ENCODE measurements around the gene WFDC8. TPM values are rescaled to one million over a fixed set of nuclear protein-coding genes. Genes with fewer than 3 reads are reported as not detected.

WFDC8 gene
- polyA plus RNA-seq, 4 donors, result not detected

DNA sequence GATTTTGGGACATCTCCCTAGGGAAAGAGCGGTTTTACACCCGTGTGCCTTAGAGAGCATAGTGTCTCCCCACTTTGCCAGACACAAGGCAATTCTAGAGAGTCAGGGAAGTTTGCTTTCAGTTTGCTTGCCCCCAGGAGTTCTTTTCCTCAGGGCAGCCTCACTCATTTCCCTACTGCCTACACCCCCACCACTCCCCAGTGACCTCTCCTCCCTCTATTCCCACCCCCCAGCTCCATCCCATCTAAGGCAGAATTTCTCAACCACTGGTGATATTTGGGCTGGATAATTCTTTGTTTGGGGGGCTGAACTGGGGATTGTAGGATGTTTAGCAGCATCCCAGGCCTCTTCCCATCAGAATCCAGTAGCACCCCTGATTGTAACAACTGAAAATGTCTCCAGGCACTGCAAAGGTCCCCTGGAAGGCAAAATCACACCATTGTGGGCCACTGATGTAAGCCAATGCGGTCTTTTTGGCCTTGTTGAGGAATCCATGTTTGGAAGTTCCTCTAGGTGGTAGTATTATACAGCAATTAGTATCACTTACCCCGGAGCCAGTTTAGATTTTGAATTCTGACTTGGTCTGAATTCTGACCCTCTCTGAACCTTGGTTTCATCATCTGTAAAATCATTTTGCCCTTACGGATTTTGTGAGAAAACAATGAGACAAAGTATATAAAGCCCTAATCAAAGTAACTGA is 33.2 kb downstream of the WFDC8 start:
- Histone ChIP-seq H3K4me1 (ENCODE audit: control insufficient read depth in 3 of 3, insufficient read depth in 2 of 3, low read depth in 1 of 3, low read length in 2 of 3) (no peaks in the 10 kb centered on the region), H3K9me3 (ENCODE audit: control insufficient read depth in 2 of 2, insufficient read depth in 1 of 2, low read depth in 1 of 2, low read length in 1 of 2) (no peaks in the 10 kb centered on the region), H3K36me3 (ENCODE audit: control insufficient read depth in 3 of 3, insufficient read depth in 2 of 3, low read depth in 1 of 3, low read length in 3 of 3) (no peaks in the 10 kb centered on the region), H3K4me3 (ENCODE audit: low read depth in 1 of 3, low read length in 3 of 3) (no peak overlapping the region), H3K27me3 (ENCODE audit: control insufficient read depth in 3 of 3, insufficient read depth in 3 of 3, low read length in 3 of 3) (peaks cover 0 to 6% (median 5%) of the 10 kb centered on the region in 3 donors), H3K27ac (ENCODE audit: low read depth in 1 of 3, low read length in 2 of 3) (no peak overlapping the region)
- 15 to 17% (median 17%) methylated on average over 5 of the region's 5 CpGs for WGBS, 3 donors
- DNase-seq (peak; percentile 21 to 23), FAIRE-seq (no peak)

DNA sequence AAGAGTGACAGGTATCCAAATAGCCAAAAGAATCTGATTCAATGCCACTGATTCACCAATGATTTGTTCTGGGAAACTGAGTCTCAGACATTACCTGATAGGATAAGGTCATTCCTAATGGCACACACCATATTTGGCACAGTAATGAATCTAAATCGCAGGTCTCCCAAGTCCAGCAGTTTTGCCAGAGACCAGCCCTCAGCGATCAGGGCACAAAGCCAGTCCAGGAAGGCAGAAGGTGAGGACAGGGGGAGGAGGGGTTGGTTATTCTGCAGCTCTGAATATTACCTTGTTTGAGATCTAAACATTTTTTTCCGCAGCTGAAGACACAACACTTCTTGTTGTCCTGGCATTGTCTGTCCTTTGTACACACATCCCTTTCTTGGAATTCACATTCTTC is 33.7 kb downstream of the WFDC8 start:
- H3K9me3 ChIP-seq (ENCODE audit: control insufficient read depth in 2 of 2, insufficient read depth in 1 of 2, low read depth in 1 of 2, low read length in 1 of 2), result no peaks in the 10 kb centered on the region
- no peak overlapping the region for H3K4me3 ChIP-seq (ENCODE audit: low read depth in 1 of 3, low read length in 3 of 3)
- no peaks in the 10 kb centered on the region for H3K36me3 ChIP-seq (ENCODE audit: control insufficient read depth in 3 of 3, insufficient read depth in 2 of 3, low read depth in 1 of 3, low read length in 3 of 3)
- no peak overlapping the region for H3K27ac ChIP-seq (ENCODE audit: low read depth in 1 of 3, low read length in 2 of 3)
- 62 to 84% (median 78%) methylated on average over 3 of the region's 3 CpGs for WGBS, 3 donors
- DNase-seq (no peak), FAIRE-seq (no peak)
- no peaks in the 10 kb centered on the region for H3K4me1 ChIP-seq (ENCODE audit: control insufficient read depth in 3 of 3, insufficient read depth in 2 of 3, low read depth in 1 of 3, low read length in 2 of 3)
- H3K27me3 ChIP-seq (ENCODE audit: control insufficient read depth in 3 of 3, insufficient read depth in 3 of 3, low read length in 3 of 3), result peaks cover 0 to 6% (median 5%) of the 10 kb centered on the region in 3 donors

DNA sequence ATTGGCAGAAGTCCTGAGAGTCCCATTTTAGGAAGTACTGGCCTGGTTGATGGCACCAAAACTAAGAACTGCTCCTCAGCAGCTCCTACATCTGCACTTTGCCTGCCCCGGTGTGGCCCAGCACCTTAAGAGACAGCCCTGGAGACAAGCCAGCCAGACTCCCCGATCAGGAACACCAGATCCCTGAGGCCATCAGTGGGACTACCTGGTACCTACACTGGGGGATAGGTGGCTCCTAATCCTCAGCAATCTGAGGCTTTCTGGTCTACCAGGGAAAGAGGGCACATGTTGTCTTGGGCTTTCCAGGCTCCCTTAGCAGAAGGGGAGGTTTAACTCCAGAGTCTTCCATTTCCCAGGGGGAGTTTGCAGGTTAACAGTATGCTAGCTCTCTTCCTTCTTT is 39.7 kb downstream of the WFDC8 start, which contains the start of gene WFDC6:
TSS of gene WFDC6 (minus strand) at position 101 of the 400 bp plus-strand sequence. CDS start at position 26, 75 bp downstream.
- FAIRE-seq (no peak), DNase-seq (no peak)
- 52 to 77% (median 58%) methylated on average over 2 of the region's 2 CpGs for whole genome bisulfite sequencing, 3 donors
- Histone ChIP-seq H3K9me3 (ENCODE audit: control insufficient read depth in 2 of 2, insufficient read depth in 1 of 2, low read depth in 1 of 2, low read length in 1 of 2) (no peaks in the 10 kb centered on the region), H3K27ac (ENCODE audit: low read depth in 1 of 3, low read length in 2 of 3) (no peak within 1 kb of the TSS), H3K4me3 (ENCODE audit: low read depth in 1 of 3, low read length in 3 of 3) (no peak within 1 kb of the TSS), H3K27me3 (ENCODE audit: control insufficient read depth in 3 of 3, insufficient read depth in 3 of 3, low read length in 3 of 3) (peaks cover 0 to 2% (median 0%) of the 10 kb centered on the region in 3 donors), H3K4me1 (ENCODE audit: control insufficient read depth in 3 of 3, insufficient read depth in 2 of 3, low read depth in 1 of 3, low read length in 2 of 3) (no peaks in the 10 kb centered on the region), H3K36me3 (ENCODE audit: control insufficient read depth in 3 of 3, insufficient read depth in 2 of 3, low read depth in 1 of 3, low read length in 3 of 3) (no peaks in the 10 kb centered on the region)

DNA sequence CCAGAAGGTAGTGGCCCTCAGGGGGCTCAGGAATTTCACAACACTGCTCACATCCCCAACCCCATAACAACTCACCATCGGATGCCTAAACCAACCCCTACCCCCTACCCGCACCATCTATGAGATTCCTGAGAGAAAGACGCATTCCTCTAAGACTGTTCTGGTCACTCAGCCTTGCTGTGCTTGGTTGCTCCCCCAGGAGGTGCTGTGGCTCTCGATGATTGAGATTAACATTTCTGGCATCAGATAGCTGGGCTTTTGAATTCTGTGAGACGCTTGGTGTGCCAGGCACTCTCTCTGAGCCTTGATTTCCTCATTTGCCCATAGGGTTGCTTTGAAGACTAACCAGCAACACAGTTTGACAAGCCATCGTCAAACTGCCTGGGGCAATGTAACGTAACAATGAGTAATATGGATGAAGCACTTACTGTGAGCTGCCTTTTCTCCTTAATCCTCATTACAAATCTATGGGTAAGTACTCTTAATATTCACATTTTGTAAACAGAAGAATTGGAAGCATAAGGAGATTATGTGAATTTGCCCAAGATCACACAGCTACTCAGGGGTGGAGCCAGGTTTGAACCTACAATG is 40.8 kb downstream of the WFDC8 start:
- H3K27ac ChIP-seq (ENCODE audit: low read depth in 1 of 3, low read length in 2 of 3), result no peak overlapping the region
- DNase-seq, result no peak
- H3K4me3 ChIP-seq (ENCODE audit: low read depth in 1 of 3, low read length in 3 of 3), result no peak overlapping the region
- no peak for FAIRE-seq
- no peaks in the 10 kb centered on the region for H3K4me1 ChIP-seq (ENCODE audit: control insufficient read depth in 3 of 3, insufficient read depth in 2 of 3, low read depth in 1 of 3, low read length in 2 of 3)
- peaks cover 0 to 2% (median 0%) of the 10 kb centered on the region in 3 donors for H3K27me3 ChIP-seq (ENCODE audit: control insufficient read depth in 3 of 3, insufficient read depth in 3 of 3, low read length in 3 of 3)
- WGBS, 3 donors, result 67 to 72% (median 69%) methylated on average over 7 of the region's 7 CpGs
- no peaks in the 10 kb centered on the region for H3K9me3 ChIP-seq (ENCODE audit: control insufficient read depth in 2 of 2, insufficient read depth in 1 of 2, low read depth in 1 of 2, low read length in 1 of 2)
- no peaks in the 10 kb centered on the region for H3K36me3 ChIP-seq (ENCODE audit: control insufficient read depth in 3 of 3, insufficient read depth in 2 of 3, low read depth in 1 of 3, low read length in 3 of 3)

DNA sequence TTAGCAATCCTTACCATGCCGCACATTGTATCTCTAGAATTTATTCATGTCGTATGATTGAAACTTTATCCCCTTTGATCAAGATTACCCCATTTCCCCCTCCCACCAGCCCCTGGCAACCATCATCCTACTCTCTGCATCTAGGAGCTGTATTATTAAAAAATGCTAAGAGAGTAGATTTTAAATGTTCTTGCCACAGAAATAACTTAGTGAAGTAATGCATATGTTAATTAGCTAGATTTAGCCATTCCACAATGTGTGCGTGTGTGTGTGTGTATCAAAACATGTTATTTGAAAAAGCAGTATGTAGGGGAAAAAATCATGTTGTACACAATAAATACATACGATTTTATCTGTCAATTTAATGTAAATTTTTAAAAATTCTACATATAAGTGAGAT is 51.8 kb downstream of the WFDC8 start:
- WGBS, 3 donors, result 70 to 72% (median 70%) methylated on average over 4 of the region's 4 CpGs
- DNase-seq (no peak), FAIRE-seq (no peak)
- H3K9me3 ChIP-seq (ENCODE audit: control insufficient read depth in 2 of 2, insufficient read depth in 1 of 2, low read depth in 1 of 2, low read length in 1 of 2), result no peaks in the 10 kb centered on the region
- peaks cover 0 to 12% (median 0%) of the 10 kb centered on the region in 3 donors for H3K27me3 ChIP-seq (ENCODE audit: control insufficient read depth in 3 of 3, insufficient read depth in 3 of 3, low read length in 3 of 3)
- H3K27ac ChIP-seq (ENCODE audit: low read depth in 1 of 3, low read length in 2 of 3), result no peak overlapping the region
- no peaks in the 10 kb centered on the region for H3K36me3 ChIP-seq (ENCODE audit: control insufficient read depth in 3 of 3, insufficient read depth in 2 of 3, low read depth in 1 of 3, low read length in 3 of 3)
- H3K4me1 ChIP-seq (ENCODE audit: control insufficient read depth in 3 of 3, insufficient read depth in 2 of 3, low read depth in 1 of 3, low read length in 2 of 3), result no peaks in the 10 kb centered on the region
- H3K4me3 ChIP-seq (ENCODE audit: low read depth in 1 of 3, low read length in 3 of 3), result no peak overlapping the region

DNA sequence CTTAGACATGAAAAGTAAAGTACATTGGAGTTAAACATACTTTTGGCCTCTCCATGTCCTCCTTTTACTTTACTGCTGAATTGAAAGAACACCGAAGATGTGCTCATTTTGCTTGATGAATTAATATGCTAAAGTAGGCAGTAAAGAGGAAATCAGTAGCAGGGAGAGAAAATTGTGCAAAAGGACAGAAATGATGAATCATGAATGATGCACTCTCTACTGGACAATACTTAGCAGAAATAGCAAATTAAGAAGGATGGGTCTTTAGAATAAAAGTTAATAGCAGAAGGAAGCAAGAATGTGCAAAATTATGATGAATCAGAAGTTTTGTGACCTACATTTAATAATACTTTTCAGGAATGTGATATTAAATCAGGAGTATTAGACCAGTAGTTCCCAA is 55.3 kb downstream of the WFDC8 start:
- H3K4me1 ChIP-seq (ENCODE audit: control insufficient read depth in 3 of 3, insufficient read depth in 2 of 3, low read depth in 1 of 3, low read length in 2 of 3), result no peaks in the 10 kb centered on the region
- peaks cover 0 to 12% (median 0%) of the 10 kb centered on the region in 3 donors for H3K27me3 ChIP-seq (ENCODE audit: control insufficient read depth in 3 of 3, insufficient read depth in 3 of 3, low read length in 3 of 3)
- H3K9me3 ChIP-seq (ENCODE audit: control insufficient read depth in 2 of 2, insufficient read depth in 1 of 2, low read depth in 1 of 2, low read length in 1 of 2), result no peaks in the 10 kb centered on the region
- H3K27ac ChIP-seq (ENCODE audit: low read depth in 1 of 3, low read length in 2 of 3), result no peak overlapping the region
- FAIRE-seq (no peak), DNase-seq (no peak)
- H3K36me3 ChIP-seq (ENCODE audit: control insufficient read depth in 3 of 3, insufficient read depth in 2 of 3, low read depth in 1 of 3, low read length in 3 of 3), result no peaks in the 10 kb centered on the region
- H3K4me3 ChIP-seq (ENCODE audit: low read depth in 1 of 3, low read length in 3 of 3), result no peak overlapping the region
- WGBS, 3 donors, result 69 to 79% (median 73%) methylated on average over 1 of the region's 1 CpG

DNA sequence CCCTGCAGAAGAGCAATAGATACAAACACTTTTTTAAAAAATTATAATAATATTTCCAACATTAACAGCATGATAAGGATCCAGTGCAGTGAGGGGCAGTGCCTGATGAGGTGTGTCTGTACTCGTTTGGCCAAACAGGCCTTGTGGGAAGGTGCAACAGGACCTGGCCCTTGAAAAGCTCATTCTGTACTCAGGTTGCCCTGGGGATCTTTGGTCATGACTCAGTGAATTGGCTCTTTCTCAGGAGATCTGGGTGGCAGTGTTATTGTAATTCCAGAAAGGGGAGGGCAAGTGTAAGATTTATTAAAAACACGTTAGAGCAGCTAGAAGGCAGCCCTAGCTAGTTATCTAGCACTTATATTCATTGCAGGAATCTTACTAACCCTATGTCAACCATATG is 60.8 kb downstream of the WFDC8 start:
- Histone ChIP-seq H3K27ac (ENCODE audit: low read depth in 1 of 3, low read length in 2 of 3) (no peak overlapping the region), H3K27me3 (ENCODE audit: control insufficient read depth in 3 of 3, insufficient read depth in 3 of 3, low read length in 3 of 3) (peaks cover 0 to 2% (median 0%) of the 10 kb centered on the region in 3 donors), H3K4me3 (ENCODE audit: low read depth in 1 of 3, low read length in 3 of 3) (no peak overlapping the region), H3K4me1 (ENCODE audit: control insufficient read depth in 3 of 3, insufficient read depth in 2 of 3, low read depth in 1 of 3, low read length in 2 of 3) (no peaks in the 10 kb centered on the region), H3K9me3 (ENCODE audit: control insufficient read depth in 2 of 2, insufficient read depth in 1 of 2, low read depth in 1 of 2, low read length in 1 of 2) (no peaks in the 10 kb centered on the region), H3K36me3 (ENCODE audit: control insufficient read depth in 3 of 3, insufficient read depth in 2 of 3, low read depth in 1 of 3, low read length in 3 of 3) (no peaks in the 10 kb centered on the region)
- FAIRE-seq (no peak), DNase-seq (peak in 1 of 2 donors; percentile 44)
- WGBS, 3 donors, result 6 to 44% (median 33%) methylated on average over 2 of the region's 2 CpGs

DNA sequence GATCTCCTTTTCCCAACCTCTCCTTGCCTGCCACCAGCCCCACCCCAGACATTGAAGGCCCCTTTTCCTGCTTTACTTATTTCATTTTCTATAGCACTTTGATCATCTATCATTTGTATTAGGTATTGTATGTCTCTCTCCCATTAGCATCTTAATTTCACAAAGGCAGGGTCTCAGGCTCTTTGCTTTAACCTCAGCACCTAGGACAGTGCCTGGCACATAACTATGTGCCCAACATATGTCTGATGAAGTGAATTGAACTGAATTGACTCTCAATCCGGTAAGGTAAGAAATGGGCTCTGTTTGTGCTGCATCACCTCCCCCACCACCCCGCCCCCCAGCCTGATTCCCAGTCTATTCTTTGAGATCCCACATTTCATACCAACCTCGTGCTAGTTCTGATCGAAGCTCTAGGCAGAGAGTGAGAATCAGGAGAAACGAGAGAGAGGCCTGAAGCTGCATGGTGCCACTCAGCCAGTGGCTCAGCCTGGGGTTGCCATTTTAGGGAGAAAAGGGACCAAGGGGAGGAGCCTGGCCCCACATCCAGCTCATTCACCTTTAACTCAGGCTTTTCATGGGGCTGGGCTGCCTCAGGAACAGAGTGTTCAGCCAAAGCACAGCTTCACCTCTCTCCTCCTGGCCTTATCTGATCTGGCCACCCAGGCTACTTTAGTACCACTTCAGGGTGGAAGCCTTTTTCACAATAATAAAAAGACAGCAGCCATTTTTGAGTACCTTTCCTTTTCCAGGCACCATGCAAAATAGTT is 63.8 kb downstream of the WFDC8 start, which contains the start of gene SPINT3:
TSS of gene SPINT3 (minus strand) at position 476 of the 767 bp plus-strand sequence. CDS start at position 462, 14 bp downstream.
- no peak for DNase-seq

More for the DNA sequence above, 63.8 kb downstream of the WFDC8 start, which contains the start of gene SPINT3:
- no peaks in the 10 kb centered on the region for H3K9me3 ChIP-seq (ENCODE audit: control insufficient read depth in 2 of 2, insufficient read depth in 1 of 2, low read depth in 1 of 2, low read length in 1 of 2)
- H3K27me3 ChIP-seq (ENCODE audit: control insufficient read depth in 3 of 3, insufficient read depth in 3 of 3, low read length in 3 of 3), result no peaks in the 10 kb centered on the region
- 69 to 70% (median 70%) methylated on average over 5 of the region's 5 CpGs for WGBS, 3 donors
- no peak within 1 kb of the TSS for H3K4me3 ChIP-seq (ENCODE audit: low read depth in 1 of 3, low read length in 3 of 3)
- no peak for FAIRE-seq
- H3K4me1 ChIP-seq (ENCODE audit: control insufficient read depth in 3 of 3, insufficient read depth in 2 of 3, low read depth in 1 of 3, low read length in 2 of 3), result no peaks in the 10 kb centered on the region
- no peak within 1 kb of the TSS for H3K27ac ChIP-seq (ENCODE audit: low read depth in 1 of 3, low read length in 2 of 3)
- no peaks in the 10 kb centered on the region for H3K36me3 ChIP-seq (ENCODE audit: control insufficient read depth in 3 of 3, insufficient read depth in 2 of 3, low read depth in 1 of 3, low read length in 3 of 3)

Data from small intestine (tissue), 7 donors.